GM19193 (cell line): Measurements from ENCODE around the gene CHST11.
A peak's percentile ranks its signal among the peaks of the same experiment; 100 is the strongest.

Source experiments
- POLR2A ChIP-seq: IDR thresholded peaks from 4 replicates; pipeline ENCODE4 v1.6.1; 2011; ENCODE audit not compliant: insufficient read depth, insufficient read length; ENCODE audit errors: extremely low read depth

CHST11 gene

GRCh38 chr12:104462325-104462724 lies 5.6 kb downstream of the CHST11 start:
- TF ChIP-seq POLR2A: no peak

- no peak for TF ChIP-seq POLR2A
These were observed 6.2 kb downstream of the CHST11 start for GRCh38 chr12:104462931-104463339.

DNA sequence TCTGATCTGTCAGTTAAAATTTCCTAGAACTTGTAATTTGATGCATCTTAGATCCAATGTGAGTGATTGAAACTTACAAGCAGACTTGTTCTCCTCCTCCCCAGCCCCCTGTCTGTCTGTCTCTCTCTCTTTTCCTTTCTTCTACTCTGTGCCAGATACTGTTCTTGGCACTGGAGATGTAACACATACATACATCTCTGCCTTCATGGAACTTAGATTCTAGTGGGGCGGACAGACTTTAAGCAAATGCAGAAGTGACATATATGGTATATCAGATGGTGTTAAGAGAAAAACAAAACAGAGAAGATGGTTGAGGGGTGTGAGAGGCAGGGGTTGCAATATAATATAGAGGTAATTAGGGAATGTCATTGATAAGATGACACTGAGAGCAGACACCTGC lies 6.6 kb downstream of the CHST11 start:
- TF ChIP-seq POLR2A: no peak

- TF ChIP-seq POLR2A: no peak
These were observed 8.2 kb downstream of the CHST11 start for GRCh38 chr12:104464899-104465298.

DNA sequence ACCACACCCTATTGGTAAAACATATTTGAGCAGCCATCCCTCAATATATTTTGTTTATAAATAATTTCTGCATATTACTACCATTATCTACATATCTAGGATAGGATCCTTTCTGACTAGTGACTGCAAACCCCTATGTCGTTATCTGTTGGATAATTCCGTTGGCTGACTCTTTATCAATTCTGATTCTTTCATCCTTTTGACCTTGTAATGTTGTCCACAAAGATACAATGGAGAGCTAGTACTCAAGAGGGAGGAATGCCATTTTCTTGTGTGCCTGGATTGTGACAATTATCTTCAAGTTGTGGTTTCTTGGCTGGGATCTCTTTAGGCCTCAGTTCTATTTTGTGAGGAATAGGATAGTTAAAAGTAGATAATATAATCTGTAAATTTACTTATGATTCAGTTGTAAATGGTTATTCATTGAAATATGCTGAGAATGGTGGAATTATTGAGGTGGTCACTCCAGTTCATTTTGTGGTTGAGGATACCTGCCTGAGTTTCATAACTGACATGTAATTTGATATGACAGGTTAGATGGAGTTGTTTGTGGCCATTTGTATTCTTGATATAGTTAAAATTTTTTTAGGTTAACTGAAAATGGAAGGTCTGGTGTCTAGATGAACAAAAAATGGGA lies 10.1 kb downstream of the CHST11 start:
- no peak for TF ChIP-seq POLR2A

DNA sequence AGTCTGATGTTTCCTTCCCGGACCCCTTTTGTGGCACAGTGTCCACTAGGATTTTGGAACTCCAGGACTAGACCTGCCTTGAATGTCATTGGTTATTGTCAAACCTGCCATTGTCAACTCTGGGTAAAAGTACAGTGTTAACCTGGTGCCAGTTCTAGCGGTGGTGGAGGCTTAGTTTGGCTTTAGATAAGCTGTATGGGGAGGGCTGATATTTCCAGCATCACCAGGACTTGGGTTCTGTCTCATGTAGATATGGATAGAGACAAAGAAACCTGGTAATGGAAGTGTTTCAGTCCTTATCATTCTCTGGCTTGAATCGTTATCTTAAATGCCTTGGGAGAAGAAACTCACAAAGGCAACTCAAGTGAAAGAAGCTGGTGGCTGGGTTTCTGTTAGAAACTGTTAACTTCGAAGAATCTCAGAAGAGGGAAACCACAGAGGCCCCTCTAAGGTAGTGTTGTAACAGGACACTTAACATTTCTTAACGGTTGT lies 10.6 kb downstream of the CHST11 start:
- TF ChIP-seq POLR2A: no peak

DNA sequence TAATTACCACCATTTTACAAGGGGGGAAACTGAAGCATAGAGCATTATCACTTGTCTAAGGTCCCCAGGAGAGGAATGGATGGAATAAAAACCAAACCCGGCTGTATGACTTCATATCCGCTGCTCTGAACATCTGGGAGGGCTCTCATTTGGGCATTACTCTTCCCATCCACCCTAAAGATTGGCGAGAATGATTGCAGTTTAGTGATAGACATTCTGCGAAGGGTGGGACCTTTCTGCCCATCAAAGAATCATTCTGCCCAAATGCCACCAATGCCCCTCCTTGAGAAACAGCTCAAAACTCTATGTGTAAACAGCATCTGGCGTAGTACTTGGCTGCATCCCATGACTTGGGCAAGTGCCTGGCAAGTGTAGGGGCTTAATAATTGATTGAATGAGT lies 11.6 kb downstream of the CHST11 start:
- TF ChIP-seq POLR2A: no peak

- no peak for TF ChIP-seq POLR2A
These were observed 12.3 kb downstream of the CHST11 start for GRCh38 chr12:104469066-104469465.

- TF ChIP-seq POLR2A: no peak
These were observed 12.8 kb downstream of the CHST11 start for GRCh38 chr12:104469523-104469922.

DNA sequence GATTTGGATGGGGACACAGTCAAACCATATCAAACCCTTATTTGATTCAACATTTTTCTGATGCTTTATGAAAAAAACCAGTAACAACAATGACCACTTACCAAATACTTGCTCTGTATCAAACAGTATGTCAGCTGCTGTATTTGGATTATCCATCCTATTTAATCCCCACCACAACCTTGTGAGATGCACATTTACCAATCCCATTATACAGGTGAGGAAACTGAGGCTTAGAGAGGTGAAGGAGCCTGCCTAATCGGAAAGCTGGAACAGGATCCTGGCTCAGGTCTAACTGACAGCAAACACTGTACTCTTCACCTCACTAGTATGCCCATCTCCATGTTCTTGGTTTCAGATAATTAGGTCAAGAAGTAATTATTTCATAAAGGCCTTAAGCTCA lies 13.8 kb downstream of the CHST11 start:
- no peak for TF ChIP-seq POLR2A

DNA sequence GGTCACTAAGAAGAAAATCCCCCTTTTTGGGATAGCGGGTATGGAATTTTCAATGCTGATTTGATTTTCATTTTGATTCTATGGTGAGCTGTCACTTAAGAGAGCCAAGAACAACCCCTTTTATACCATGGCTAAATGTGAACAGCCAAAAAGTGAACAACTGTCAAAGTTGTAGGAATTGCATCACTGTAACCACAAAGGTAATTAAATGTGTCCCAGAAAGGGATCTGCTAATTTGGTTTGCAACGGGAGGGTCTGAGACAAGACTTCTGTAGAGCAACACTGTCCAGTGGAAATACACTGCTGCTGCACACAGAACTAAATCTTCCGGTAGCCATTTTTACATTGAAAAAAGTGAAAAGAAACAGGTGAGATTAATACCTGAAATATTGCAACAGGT lies 14.6 kb downstream of the CHST11 start:
- no peak for TF ChIP-seq POLR2A

GRCh38 chr12:104472748-104473147 lies 16.0 kb downstream of the CHST11 start:
- TF ChIP-seq POLR2A: no peak

- TF ChIP-seq POLR2A: peak; percentile 47
These were observed 16.7 kb downstream of the CHST11 start for GRCh38 chr12:104473374-104473983.

DNA sequence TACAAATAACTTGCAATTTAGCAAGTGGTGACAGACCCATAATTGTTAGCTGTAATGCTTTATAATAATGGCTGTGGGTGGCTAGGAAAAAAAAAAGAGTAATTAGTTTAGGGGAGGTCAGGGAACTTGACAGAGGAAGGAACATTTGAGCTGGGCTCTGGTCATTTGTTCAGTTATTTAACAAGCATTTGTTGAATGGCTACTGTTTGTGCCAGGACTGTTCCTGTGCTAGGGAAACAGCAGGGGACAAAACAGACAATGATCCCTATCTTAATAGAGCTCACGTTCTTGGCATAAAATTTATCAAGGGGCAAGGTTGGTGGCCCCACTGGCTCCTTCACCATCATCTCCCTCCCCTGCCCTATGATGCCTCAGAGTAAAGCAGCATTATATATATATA lies 18.5 kb downstream of the CHST11 start:
- TF ChIP-seq POLR2A: no peak

DNA sequence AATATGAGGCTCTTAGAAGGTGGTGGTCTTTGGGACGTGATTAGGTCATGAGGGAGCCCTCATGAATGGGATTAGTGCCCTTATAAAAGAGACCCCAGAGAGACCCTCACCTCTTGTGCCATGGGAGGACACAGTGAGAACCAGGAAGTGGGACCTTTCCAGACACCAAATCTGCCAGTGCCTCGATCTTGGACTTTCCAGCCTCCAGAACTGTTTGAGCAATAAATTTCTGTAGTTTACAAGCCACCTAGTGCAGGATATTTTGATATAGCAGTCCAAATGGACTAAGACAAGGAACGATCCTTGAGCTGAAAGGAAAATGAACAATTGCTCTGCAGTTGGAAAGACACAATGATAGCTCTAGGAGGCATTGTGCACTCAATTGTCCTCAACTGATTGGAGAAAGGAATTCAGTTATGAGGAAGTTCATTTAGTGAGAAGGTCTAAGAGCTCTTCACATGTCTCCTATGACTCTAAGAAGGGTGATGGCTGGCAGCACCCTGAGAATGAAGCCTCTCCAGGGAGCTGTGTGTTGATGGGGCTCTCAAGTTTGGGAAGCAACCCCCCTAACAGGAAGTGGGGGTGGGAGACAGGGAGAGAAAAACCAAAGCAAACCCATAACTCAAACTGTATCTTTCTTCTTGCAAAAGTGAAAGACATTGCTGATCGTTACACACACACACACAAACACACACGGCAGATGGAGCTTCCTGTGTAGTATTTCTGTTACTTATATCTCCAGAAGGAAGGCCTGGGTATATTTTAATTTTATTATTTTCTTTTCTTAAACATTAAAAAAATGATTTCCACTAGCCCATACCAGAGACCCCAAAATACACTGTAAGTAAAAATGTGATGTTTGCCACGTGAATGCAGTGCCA lies 21.0 kb downstream of the CHST11 start:
- TF ChIP-seq POLR2A: no peak

GRCh38 chr12:104478396-104479122 lies 21.8 kb downstream of the CHST11 start:
- peak; percentile 46 for TF ChIP-seq POLR2A

DNA sequence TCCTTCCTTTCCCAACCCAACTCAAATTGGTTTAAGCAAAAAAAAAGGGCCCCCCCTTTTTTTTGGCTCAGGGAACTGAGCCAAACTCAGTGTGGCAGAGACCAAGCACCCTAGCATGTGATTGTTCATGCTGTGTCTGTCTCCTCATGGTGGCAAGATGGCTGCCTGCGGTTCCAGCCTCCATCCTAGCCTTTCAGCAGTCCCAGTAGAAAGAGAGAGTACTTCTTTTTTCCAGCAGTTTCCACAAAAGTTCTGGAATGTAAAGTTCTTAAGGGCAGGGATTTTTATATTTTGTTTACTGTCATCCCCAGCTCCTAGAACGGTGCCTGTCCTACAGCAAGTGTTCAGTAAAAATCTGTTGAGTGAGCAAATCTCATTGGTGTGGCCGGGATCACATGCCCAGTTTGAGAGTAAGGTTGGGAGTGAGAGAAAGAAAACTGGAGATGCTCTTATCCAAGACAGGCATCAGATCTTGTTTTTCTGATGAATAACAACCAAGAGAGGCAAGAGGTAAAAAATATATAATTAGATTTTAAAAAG lies 22.4 kb downstream of the CHST11 start:
- no peak for TF ChIP-seq POLR2A
